Measurements from ENCODE around the gene OR2AG1.

- TF ChIP-seq POLR2A (IDR thresholded peaks at IDR 0.05), result no peak
- TF ChIP-seq, protein P1, sequence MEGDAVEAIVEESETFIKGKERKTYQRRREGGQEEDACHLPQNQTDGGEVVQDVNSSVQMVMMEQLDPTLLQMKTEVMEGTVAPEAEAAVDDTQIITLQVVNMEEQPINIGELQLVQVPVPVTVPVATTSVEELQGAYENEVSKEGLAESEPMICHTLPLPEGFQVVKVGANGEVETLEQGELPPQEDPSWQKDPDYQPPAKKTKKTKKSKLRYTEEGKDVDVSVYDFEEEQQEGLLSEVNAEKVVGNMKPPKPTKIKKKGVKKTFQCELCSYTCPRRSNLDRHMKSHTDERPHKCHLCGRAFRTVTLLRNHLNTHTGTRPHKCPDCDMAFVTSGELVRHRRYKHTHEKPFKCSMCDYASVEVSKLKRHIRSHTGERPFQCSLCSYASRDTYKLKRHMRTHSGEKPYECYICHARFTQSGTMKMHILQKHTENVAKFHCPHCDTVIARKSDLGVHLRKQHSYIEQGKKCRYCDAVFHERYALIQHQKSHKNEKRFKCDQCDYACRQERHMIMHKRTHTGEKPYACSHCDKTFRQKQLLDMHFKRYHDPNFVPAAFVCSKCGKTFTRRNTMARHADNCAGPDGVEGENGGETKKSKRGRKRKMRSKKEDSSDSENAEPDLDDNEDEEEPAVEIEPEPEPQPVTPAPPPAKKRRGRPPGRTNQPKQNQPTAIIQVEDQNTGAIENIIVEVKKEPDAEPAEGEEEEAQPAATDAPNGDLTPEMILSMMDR (IDR thresholded peaks at IDR 0.05), result no peak
Observed at GRCh38 chr11:6771926-6772893, 10.6 kb upstream of the OR2AG1 start, which contains the start of gene OR2AG2.
